ENCODE measurements around the gene NELFB.

Gene NELFB

DNA sequence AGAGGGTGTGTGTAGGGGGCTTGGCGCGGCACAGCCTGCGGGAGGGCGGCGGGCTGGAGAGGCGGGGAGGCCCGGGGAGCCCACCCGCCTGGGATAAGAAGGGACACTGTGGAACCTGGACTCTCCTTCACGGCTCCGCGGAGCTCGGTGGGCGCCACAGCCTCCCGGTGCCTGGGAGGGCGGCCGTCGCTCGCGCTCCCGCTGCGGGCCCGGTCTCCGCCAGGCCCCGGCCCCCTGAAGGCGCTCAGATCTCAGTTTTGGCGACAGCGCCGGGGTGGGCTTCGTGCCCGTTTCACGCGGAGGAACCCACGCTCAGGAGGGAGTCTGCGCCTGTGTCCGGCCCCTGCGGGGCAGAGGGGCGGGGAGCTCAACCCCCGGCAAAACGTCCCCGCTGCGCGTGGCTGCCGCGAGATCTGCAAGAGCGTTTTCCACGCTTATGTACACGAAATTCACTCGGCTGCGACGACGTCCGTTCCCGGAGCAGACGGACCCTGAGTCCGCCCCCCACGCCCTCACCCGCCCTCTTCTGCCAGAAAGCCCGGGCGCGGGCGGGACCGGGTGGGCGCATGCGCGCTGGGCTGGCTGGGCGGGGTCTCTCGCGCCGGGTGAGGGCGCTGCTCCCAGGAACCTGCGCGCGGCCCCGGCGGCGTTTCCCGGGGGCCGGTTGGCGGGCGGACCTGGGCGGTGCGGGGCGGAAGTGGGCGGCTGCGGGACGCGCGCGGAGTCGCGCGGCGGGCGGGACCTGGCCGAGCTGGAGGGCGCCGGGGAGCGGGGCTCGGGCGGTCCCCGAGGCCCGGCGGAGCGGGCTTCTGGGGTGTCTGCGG lies at the start of gene NELFB:
Gene NELFB, plus strand, starts transcription at position 704 of the 824 bp plus-strand sequence.
- peak; percentile 85 for DNase-seq

DNA sequence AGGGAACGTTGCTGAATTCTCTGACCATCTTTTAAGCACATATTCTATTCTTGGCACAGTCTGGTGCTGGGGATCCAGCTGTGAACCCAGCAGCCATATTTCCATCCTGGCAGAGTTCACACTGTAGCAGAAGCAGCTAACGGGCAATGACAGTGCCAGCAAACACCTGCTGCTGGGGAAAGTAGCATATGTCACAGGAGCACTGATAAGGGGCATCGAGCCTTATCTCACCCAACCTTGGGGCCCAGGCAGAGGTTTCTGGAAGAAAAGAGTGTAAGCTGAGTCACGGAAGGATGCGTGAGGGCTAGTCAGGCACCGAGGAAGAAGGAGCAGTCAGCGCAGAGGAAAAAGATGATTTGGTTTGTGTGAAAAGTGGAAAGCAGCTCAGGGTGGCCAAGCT lies 48.5 kb upstream of the NELFB start:
- no peak for DNase-seq

DNA sequence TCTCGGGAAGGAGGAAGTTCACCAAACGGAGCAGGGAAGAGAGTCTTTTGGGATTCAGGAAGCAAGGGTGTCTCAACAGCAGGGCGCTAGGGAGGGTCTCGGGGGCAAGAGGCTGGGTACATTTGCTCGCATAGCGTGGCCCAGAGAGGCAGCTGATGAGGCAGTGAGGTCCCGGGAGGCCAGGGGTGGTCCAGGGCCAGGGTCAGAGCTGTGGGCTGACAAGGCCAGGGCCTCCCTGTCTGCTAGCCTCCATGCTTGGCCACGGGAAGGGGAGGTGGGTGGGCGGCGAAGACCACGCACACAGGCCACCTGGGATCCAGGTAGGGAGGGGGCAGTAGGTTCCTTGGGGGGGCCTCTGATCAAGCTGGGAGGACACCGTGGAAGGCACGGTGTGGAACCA lies 43.6 kb upstream of the NELFB start:
- no peak for DNase-seq

DNA sequence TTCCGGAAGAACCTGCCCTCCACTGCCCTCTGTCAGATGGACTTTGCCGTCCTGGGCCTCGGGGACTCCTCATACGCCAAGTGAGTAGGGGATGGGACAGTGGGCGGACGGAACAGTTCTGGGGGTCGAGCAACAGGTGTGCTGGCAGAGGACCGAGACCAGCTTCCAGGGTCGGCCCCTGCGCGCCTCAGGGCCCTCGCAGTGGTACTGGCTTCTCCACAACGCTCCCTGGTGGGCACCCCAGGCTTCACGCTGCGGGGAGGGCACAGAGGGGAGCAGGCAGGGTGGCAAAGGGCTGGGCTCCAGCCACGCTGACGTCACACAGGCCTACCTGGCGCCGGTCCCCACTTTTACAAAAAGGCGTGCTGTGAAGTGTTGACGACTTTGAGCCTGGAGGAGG lies 42.6 kb upstream of the NELFB start:
- DNase-seq = no peak

DNA sequence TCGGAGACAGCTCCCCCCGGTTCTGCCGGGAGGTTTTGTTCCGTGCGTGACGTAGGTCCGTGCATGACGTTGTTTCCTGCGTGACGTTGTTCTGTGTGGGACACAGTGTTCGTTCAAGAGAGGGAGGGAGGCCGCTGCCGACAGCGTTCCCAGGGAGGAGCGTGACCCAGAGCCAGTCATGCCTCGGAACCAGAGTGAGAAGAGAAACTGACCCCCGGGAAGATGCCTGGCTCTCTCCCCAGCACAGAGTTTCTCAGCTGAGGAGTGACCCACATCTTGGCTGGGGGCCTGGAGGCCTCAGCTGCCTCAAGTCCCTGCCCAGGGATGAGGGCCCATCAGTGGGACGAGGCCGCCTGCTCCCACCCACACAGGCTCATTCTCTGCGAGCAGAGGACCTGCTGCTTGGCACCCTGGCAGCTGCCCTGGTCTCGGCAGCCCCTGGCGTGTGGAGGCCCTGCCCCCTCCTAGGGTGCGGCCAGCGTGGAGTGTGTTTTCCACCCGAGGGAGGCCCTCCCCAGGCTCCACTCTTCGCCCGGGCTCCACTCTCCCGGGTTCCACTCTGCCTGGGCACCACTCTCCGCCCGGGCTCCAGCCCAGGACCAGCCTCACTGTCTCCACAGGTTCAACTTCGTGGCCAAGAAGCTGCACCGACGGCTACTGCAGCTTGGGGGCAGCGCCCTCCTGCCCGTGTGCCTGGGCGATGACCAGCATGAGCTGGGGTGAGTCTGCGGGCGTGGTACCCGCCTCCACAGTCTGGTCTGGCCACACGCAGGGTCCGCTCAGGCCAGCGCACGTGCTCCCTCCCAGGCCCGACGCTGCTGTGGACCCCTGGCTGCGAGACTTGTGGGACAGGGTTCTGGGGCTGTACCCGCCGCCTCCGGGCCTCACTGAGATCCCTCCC lies 41.7 kb upstream of the NELFB start:
- DNase-seq = no peak

DNA sequence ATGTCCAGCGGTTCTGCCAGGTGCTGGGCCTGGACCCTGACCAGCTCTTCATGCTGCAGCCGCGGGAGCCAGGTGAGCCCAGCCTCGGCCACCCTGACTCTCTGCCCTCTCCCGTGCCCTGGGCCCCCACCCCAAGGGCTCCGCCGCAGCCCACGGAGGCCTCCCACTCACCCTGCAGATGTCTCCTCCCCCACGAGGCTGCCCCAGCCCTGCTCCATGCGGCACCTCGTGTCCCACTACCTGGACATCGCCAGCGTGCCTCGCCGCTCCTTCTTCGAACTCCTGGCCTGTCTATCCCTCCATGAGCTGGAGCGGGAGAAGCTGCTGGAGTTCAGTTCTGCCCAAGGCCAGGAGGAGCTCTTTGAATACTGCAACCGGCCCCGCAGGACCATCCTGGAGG lies 40.5 kb upstream of the NELFB start:
- DNase-seq = no peak

DNA sequence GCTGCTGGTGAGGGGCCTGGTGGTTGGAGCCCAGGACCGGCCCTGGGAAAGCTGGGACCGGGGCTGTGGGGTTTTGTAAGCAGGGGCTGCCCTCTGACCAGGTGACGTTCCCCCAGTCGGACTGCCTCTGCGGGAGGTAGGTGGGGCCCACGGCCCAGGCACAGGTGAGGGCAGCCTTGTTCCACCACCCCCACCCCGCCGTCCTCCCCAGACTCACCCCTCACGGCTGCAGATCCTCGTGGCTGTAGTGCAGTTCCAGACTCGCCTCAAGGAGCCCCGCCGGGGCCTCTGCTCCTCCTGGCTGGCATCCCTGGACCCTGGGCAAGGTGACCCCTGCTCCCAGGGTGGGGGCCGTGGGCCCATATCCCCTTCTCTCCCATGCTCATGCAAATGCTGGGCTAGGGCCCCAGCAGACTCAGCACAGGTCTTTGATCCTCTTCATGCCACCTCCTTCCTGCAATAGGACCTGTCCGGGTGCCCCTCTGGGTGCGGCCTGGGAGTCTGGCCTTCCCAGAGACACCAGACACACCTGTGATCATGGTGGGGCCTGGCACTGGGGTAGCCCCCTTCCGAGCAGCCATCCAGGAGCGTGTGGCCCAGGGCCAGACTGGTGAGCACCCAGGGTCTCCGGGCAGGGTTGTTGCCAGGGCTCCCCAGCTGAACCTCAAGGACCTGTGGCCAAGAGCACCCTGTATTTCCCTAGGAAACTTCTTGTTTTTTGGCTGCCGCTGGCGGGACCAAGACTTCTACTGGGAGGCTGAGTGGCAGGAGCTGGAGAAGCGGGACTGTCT lies 39.7 kb upstream of the NELFB start:
- DNase-seq = no peak

DNA sequence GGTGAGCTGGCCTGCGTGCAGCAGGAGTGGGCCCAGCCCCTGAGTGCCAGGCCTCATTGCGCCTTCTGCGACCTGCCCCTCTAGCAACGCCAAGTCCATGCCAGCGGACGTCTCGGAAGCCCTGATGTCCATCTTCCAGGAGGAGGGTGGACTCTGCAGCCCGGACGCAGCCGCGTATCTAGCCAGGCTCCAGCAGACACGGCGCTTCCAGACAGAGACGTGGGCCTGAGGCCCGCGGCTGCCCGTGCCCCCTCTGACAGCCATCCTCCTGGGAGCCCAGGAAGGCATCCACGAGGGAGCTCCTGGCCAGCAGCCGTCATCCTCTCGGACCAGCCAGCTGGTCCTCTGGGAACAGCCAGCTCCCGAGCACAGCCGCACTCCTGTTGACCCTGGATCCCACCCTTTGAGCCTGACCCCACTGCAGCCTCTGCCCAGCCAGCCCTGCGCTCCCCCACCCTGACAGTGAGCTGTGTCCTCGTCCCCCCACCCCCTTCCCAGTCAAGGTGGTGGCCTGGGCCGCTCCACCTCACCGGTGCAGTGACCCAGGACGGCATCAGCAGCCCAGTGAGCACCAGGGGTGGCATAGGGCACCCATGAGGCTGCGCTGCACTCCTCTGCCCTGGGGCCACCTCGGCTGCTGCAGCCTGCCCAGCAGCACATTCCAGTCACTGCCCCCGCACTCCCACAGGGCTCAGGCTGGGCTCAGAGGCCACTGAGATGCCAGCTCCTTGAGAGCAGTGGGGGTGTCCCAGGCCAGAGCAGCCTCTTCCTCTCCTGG lies 38.8 kb upstream of the NELFB start:
- no peak for DNase-seq

DNA sequence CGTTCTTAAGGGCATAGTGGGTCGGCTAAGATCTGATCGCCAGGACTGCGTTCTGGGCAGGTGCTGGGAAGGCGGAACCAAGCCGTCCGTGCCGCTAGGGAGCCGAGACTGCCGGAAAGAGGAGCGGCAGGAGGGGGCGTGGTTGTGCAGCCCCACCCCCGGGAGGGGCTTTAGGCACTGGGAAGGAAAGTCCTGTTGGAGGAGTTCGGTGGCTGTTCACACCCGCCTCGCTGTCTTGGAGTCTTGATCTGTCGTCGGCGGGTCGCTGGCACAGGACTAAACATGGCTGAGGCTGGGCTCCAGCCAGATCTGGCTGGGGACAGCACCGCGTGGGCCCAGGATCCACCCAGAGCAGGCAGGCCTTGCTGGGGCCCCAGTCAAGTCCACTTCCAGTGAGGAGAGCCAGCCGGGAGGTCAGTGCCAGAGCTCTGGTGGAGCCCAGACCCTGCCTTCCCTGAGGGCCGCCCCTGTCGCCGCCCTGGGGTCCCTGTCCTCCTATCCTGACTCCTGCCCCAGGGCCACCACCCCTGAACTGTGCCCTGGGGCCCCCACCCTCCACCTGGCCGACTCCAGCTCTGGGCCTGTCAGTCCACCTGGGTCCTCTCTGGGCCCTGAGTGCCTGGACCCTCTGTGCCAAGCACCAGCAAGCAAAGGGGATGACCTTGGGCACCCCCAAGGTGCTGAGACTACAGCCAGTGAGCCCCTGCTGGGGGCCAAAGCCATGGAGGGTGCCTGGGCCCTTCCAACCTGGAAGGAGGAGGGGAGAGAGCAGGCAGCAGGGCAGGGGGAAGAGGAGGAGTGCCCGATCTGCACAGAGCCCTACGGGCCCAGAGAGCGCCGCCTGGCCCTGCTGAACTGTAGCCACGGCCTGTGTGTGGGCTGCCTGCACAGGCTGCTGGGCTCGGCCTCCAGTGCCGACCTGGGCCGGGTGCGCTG lies 37.6 kb upstream of the NELFB start:
- DNase-seq = no peak

DNA sequence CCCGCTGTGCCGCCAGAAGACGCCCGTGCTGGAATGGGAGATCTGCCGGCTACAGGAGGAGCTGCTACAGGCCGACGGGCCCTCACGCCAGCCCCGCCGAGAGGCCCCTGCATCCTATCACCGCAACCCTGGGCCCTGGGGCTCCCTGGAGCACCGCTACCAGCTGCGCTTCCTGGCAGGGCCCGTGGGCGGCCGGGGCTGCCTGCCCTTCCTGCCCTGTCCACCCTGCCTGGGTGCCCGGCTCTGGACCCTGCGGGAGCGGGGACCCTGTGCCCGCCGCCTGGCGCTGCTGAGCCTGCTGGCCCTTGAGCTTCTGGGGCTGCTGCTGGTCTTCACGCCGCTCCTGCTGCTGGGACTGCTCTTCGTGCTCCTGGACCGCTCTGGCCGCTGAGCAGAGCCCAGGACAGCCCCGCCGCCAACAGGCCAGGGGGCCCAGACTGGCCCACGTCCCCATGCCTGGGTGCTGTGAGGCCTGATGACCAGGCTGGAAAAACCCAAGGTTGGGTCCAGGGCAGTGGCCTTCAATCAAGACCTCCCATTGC lies 36.8 kb upstream of the NELFB start:
- no peak for DNase-seq

DNA sequence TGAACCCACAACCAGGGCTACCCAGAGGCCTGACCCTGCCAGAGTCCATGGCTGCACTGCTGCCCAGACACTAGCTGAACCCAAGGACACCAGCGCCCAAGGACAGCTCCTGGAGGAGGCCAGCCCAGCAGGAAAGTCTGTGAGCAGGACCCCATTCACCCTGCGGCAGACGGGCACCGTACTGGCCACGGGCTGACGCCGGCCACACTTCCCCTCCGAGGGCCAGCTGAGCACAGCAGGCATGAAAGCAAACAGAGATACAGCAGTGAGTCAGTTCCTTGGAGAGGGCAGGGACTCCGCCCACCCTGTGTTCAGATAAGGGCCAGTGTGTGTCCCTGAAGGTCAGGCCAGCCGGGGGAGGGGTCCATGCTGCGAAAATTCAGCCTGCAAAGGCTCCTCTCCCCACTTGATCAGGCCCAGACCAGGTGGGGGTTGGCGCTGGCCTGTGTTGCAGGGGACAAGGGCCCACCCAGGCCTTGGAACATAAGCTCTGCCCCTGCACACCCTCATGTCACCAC lies 36.3 kb upstream of the NELFB start:
- no peak for DNase-seq

DNA sequence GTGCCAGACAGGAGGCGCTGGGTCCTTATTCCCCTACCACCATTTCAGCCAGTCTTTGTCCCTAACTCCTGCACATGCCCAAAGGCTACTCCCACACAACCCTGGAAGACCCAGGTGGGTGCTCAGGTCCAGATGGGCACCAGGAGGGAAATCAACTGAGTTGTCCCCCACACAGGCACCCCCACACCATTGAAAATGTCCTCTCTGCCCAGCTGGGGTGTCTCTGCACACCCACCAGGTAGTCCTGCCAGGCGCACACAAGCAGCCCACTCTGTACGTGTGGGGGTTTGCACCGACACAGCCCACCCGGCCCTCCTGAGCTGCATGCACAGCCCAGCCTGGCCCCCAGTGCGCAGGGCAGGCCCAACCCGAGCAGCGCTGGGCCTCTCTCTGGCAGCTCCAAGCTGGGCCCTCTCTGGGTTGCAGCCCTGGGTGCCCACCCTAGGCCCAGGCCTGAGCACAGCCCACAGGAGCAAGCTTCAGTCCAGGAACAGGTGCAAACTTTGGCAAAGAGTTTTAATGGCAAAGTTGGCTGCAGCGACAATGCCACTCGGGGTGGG lies 35.3 kb upstream of the NELFB start:
- DNase-seq = no peak

DNA sequence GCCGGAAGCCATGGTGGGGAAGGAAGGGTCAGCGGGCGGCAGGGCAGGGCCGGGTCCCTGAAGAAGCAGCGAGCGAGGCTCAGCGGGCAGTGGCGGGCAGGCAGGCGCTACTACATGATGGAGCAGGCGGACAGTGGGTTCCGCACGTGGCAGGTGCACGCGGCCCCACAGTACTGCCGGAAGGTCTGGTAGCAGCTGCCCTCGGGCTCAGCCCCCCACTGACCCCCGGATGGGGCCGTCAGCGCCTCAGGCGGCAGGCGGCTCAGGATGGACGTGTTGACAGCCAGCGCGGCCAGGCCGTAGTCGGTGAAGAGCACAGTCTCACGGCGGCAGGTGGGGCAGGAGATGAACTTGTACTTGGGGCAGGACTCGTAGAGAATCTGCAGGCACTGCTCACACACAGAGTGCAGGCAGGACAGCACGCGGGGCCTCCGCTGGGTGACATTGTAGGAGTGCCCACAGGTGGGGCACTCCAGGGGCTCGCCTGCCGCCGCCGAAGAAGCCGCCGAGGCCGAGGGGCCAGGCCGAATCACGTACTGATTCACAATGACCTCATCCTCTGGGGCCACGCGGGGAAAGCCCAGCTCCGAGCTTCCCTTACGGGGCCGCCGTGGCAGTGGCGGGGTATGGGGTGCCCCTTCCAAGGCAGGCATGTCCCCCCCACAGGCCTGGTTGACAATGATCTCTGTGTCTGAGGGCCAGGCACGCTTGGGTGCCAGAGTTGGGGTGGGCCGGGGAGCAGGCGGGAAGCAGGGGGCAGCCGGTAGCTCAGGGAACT lies 34.6 kb upstream of the NELFB start:
- DNase-seq = no peak

DNA sequence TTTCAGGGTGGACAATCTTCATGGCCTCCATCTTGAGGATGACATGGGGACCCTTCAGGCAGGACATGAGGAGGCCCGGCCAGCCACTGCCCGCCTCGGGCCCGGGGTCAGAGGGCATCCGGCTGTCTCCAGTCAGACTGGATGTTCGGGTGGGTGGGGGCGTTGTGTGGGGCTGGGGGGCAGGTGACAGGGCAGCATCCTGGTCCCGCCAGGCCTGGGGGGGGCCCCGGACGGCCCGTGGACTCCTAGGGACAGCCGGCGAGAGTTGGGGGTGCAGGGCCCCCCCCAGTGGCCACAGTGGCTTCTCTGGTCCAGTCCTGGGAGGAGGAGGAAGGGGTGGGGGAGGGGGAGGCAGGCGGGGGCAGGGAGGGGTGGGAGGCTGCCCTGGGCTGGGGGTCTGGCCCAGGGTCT lies 34.0 kb upstream of the NELFB start:
- DNase-seq = no peak

DNA sequence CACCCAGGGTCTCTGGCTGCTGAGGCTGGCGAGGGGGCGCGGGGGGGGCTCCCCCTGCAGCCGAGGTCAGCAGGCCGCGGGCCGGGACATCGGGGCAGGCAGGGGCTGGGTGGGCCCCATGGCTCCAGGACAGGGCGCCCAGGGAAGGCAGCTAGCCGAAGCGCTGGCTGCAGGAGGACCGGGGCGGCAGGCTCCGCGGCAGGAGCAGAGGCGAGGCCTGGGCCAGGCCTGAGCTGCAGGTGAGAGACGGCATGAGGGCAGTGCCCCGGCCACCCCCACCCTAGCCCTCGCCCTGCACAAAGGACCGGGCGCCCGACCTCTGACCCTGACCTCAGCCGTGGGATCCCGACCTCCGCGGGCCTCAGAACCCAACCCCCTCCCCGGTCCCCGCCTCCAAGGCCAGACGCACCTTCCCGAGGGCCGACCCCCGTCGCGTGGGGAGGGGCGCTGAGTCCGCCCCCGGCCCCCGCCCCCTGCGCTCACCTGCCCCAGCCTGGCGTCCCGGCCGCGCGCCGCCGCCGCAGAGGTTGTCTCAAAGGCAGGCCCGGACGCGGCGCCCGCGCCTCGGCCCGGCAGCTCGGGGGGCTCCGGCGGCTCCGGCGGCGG lies 33.5 kb upstream of the NELFB start:
- peak; percentile 36 for DNase-seq

DNA sequence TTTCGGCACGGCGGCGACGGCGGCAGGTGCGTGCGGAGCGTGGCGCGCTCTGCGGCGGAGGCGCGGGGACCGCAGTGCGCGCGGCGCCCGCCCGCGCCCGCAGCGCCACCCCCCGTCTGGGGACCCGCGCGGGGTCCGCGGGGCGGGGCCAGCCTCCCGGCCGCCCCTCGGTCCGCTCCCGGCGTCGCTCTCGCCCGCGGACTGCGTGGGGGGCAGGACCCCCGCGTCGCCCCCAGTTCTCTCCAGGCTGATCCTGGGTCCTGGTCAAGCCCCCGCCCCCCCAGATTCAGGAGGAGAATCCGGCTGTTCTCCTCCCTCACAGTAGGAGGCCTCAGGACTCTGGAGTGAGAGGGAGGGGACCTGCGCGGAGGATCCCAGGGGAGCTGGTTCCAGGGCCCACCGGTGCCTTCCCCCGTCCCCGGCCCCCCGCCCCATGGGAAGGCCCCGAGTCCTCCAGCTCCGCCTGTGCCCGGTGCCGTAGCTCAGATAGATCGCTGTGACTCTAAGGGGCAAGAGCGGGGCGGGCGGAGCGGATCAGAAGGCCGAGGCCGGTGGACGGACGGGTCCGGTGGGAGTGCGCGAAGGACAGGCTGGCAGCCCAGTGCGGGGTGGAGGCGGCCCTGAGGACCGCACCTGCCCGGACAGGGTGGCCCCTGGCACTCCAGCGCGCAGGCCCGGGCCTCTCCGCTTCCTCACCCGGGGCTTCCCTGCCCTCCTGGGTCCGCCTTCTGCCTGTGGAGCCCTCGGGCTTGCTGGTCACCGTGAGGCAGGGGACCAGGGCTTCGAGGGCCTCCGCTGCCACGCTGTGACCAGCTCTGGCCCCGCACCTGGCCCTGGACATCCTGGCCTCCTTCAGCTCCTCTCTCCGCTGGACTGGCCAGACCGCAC lies 32.7 kb upstream of the NELFB start, which contains the start of gene RNF208:
Gene RNF208, minus strand, starts transcription at position 51 of the 888 bp plus-strand sequence. CDS start 1,028 bp downstream, outside the sequence.
- DNase-seq = peak; percentile 42

DNA sequence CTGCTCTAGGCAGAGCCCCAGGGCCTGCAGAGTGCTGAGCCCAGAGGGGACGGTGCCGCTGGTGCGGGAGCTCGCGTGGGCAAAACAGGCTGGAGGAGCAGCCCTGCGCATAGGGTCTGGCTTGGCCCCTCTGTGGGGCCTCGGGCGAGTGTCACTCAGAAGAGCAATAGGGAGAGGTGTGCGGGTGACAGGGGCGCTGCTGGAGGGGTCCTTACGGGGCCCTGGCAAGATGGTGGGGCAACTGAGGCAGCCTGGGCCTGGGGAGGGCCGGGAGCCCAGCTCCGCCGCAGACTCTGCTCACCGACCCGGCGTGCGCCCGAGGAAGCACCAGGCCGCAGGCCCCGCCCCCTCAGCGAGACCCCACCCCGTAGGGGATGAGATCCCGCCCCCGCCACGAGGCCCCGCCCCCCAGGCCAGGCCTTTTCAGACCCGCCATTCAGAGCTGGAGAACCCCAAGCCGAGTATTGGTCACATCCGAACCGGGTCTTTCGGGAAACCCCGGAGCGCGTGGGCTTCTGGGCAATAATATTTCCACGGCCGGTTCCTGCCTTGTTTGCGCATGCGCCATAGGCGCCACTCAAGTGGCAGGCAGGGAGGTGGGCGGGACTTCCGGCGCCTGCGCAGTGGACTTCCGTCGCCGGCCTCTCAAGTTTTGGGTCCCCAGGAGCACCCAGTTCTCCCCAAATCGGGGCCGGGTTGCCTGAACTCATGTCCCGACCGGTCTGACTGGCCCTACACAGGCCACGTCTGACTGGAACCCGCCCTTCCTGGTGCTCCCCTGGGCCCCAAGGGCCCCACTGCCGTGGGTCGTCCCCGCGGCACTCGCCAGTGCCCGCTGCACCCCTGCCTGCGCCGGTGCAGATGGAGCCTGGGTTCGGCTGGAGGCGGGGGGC lies 31.8 kb upstream of the NELFB start:
- peak; percentile 99 for DNase-seq

All from NCI-H2171 treated with DMSO at 0.1 percent for 48 hours (cell line).